Measurements from ENCODE around the gene CUBN. TPM values are rescaled to one million over a fixed set of nuclear protein-coding genes. Genes with fewer than 3 reads are reported as not detected.

CUBN gene
- polyA plus RNA-seq, 2 of the 4 experiments (the other 2 are of a cell fraction), result 0.08 to 0.28 TPM

- Histone ChIP-seq H3K27ac (no peak overlapping the region), H3K9me3 (no peaks in the 10 kb centered on the region; the same call in 2 of the 3 replicates), H3K4me3 (no peak overlapping the region), H3K4me2 (no peak overlapping the region), H3K4me1 (no peaks in the 10 kb centered on the region)
- FAIRE-seq, result no peak
- ATAC-seq, result no peak
- TF ChIP-seq CBX8 (IDR thresholded peaks at IDR 0.05), result no peak
- TF ChIP-seq HOXB13 (CRISPR knock-in tag; IDR thresholded peaks at IDR 0.05; ENCODE audit: low read depth), result no peak
- TF ChIP-seq REST (IDR thresholded peaks at IDR 0.05), result no peak; the same call in 1 of the 2 replicates
- TF ChIP-seq HEYL (CRISPR knock-in tag; IDR thresholded peaks at IDR 0.05), result no peak
- no peak for TF ChIP-seq HOXB5 (CRISPR knock-in tag; IDR thresholded peaks at IDR 0.05)
- no peak for TF ChIP-seq CHD2 (IDR thresholded peaks at IDR 0.05; ENCODE audit: low read length, partially characterized antibody)
- no peak for TF ChIP-seq ZSCAN20 (CRISPR knock-in tag; IDR thresholded peaks at IDR 0.05)
- TF ChIP-seq JUN (IDR thresholded peaks at IDR 0.05), result no peak
- no peak for TF ChIP-seq KDM5A (IDR thresholded peaks at IDR 0.05)
- TF ChIP-seq CHD4 (IDR thresholded peaks at IDR 0.05; ENCODE audit: borderline replicate concordance), result no peak
- ChIA-PET POLR2A (no interaction called here), CTCF (interaction anchor here (1.0 kb wide), 1 partner anchor 43 kb away, joined by 3 read pairs; no protein-coding TSS in a partner anchor)
- no peak for DNase-seq (ENCODE audit: low read depth in 1 of 2, low spot score in 1 of 2)
- 34% methylated on average over 3 of the region's 3 CpGs for WGBS (ENCODE audit: missing lambda C conversion rate)
Measured at GRCh38 chr10:16870331-16870730, 259.3 kb downstream of the CUBN start.

DNA sequence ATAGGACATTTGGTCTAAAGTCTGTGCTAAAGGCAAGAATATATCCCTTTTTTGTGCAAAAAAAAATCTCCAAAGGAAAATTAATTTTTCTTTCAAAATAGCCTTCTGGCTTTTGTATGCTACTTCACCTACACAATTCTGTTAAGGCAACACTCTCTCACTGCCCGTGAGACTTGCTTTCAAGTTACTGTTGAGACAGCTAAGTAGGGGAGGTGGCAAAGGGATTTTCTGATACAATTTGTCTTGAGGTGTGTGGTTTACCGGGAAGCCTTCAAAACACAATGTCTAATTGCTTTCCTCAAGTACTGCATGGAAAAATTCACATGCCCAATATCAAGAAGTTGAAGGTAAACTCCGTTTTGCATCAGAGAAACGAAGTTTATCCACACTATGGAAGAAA, 261.6 kb downstream of the CUBN start:
- H3K27ac ChIP-seq, result no peak overlapping the region
- H3K9me3 ChIP-seq, result no peaks in the 10 kb centered on the region; the same call in 2 of the 3 replicates
- no peak for ATAC-seq
- no peak overlapping the region for H3K4me3 ChIP-seq
- POLR2A ChIA-PET, result no interaction called here
- TF ChIP-seq FOXS1 (CRISPR knock-in tag; IDR thresholded peaks at IDR 0.05) (no peak), REST (IDR thresholded peaks at IDR 0.05) (no peak), CHD4 (IDR thresholded peaks at IDR 0.05; ENCODE audit: borderline replicate concordance) (no peak), ZFP36 (IDR thresholded peaks at IDR 0.05; ENCODE audit: borderline replicate concordance, partially characterized antibody) (no peak)
- WGBS (ENCODE audit: missing lambda C conversion rate), result 11% methylated on average over 4 of the region's 4 CpGs
- FAIRE-seq, result no peak
- H3K4me1 ChIP-seq, result no peaks in the 10 kb centered on the region
- CTCF ChIA-PET, result interaction anchor here (1.4 kb wide), 1 partner anchor 15 kb away, joined by 3 read pairs; no protein-coding TSS in a partner anchor
- DNase-seq (ENCODE audit: low read depth in 1 of 2, low spot score in 1 of 2), result no peak
- H3K4me2 ChIP-seq, result no peak overlapping the region; the same call in 2 of the 3 replicates

DNA sequence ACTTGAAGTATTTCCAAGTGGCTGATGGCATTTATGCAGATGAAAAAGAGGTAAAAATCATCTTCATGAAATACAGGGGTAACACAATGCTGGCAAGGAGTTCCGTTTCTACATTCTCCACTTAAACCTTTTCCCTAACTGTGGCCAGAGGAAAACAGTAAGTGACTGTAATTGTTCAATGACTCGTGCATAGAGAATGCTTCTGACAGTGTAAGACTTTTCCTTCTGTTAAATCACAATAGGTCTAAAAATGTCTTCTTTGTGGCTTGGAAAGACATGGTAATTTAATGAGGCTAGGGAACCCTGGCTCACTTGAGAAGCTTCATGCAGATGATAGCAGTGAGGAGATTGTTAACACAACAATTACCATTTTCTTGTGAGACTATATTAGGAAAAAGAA, 262.1 kb downstream of the CUBN start:
- CTCF ChIA-PET, result interaction anchor here (0.6 to 1.4 kb wide), 3 partner anchors 14 to 23 kb away, joined by 3 to 6 read pairs (median 3); no protein-coding TSS in a partner anchor
- 4% methylated on average over 2 of the region's 2 CpGs for WGBS (ENCODE audit: missing lambda C conversion rate)
- ATAC-seq (peak in 1 of 2 experiments; percentile 30; a peak in 1 of 6 replicates), FAIRE-seq (no peak), DNase-seq (ENCODE audit: low read depth in 1 of 2, low spot score in 1 of 2) (no peak)
- Histone ChIP-seq H3K4me3 (no peak overlapping the region), H3K4me2 (no peak overlapping the region), H3K27ac (no peak overlapping the region), H3K4me1 (no peaks in the 10 kb centered on the region), H3K9me3 (no peaks in the 10 kb centered on the region; the same call in 2 of the 3 replicates)
- POLR2A ChIA-PET, result no interaction called here
- TF ChIP-seq, protein P1, sequence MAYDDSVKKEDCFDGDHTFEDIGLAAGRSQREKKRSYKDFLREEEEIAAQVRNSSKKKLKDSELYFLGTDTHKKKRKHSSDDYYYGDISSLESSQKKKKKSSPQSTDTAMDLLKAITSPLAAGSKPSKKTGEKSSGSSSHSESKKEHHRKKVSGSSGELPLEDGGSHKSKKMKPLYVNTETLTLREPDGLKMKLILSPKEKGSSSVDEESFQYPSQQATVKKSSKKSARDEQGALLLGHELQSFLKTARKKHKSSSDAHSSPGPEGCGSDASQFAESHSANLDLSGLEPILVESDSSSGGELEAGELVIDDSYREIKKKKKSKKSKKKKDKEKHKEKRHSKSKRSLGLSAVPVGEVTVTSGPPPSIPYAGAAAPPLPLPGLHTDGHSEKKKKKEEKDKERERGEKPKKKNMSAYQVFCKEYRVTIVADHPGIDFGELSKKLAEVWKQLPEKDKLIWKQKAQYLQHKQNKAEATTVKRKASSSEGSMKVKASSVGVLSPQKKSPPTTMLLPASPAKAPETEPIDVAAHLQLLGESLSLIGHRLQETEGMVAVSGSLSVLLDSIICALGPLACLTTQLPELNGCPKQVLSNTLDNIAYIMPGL (CRISPR knock-in tag; IDR thresholded peaks at IDR 0.05; ENCODE audit: borderline replicate concordance), result no peak
- TF ChIP-seq MAZ (IDR thresholded peaks at IDR 0.05; ENCODE audit: borderline replicate concordance, low read depth, low read length), result no peak
- no peak for TF ChIP-seq NR3C1 (IDR thresholded peaks at IDR 0.05)
- TF ChIP-seq FOXS1 (CRISPR knock-in tag; IDR thresholded peaks at IDR 0.05), result no peak
- no peak for TF ChIP-seq HEYL (CRISPR knock-in tag; IDR thresholded peaks at IDR 0.05)
- no peak for TF ChIP-seq KDM5A (IDR thresholded peaks at IDR 0.05)
